Posterior cingulate gyrus (tissue), 11 donors: ENCODE data around the gene VANGL2.

Source experiments
- DNase-seq, 10 donors: peaks; one replicate each; pipeline versions ENCODE4 v3.0.0 to v3.0.0-alpha.2; 2020 to 2021; ENCODE audit warnings: mixed read lengths in 3 of 10
- intact Hi-C: fragments of 100-400 bp; cut with DNase I; formaldehyde crosslinking; loops from one replicate; pipeline ENCODE4 v1.15.1; 2023

Gene VANGL2

DNA sequence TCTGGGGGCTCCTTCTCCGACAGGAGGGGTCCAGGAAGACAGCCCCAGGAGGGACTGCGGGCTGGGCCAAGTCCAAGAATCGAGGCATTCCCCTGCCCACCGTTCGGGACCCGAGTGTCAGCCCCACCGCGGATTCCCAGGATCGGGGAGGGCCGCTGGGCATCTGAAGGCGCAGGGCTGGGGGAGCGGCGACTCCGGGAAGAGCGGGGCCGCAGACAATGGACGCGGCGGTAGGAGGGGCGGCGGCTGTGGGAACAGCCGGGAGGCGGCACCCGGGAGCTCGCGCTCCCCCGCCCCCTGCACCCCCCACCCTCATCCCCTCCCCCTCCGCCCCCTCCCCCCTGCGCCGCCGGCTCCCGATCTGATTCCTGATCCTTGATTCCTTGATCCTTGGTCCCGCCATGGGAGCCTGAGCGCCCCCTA is at the start of gene VANGL2:
Gene VANGL2 (plus strand): TSS at position 342 of the 423 bp plus-strand sequence. CDS start 15,274 bp downstream, outside the sequence.
- peak; percentile 51 to 97 (median 69) for DNase-seq
- intact Hi-C loops: no loop called here

- intact Hi-C loops: no loop called here
- peak in 1 of 10 donors; percentile 70 for DNase-seq
Measured at GRCh38 chr1:160351629-160352028, 48.7 kb upstream of the VANGL2 start.

- no peak for DNase-seq
- intact Hi-C loops: no loop called here
Measured at GRCh38 chr1:160352555-160352954, 47.8 kb upstream of the VANGL2 start.

GRCh38 chr1:160353223-160353622 is 47.1 kb upstream of the VANGL2 start:
- intact Hi-C loops: no loop called here
- DNase-seq: peak in 1 of 10 donors; percentile 47

DNA sequence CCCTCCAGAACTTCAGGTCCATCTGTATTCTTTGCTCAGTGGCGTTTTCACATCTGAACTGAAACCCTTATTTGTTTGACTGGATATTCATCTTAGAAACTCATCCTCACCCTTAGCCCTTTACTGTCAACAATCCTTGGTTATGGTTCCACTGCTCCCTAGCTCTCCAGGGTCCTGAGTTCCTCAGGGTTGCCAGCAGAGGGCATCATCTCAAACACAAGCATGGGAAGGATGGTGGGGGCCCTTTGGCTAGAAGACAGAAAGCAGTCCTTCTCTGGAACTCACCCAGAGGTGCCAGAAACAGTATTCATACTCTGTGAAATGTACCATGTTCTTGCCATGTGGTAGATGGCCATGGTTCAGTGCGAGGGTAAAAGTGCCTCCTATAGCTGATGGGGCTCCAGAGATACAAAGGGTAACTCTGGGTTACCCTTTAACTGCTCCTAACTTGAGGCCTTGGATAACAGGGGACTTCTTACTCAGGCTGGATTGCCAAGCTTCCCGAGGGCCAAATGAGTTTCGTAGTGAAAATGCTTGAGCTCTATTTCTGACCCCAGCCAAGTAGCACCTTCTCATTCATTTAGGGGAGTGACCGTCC is 45.9 kb upstream of the VANGL2 start:
- no peak for DNase-seq
- intact Hi-C loops: no loop called here

- intact Hi-C loops: no loop called here
- DNase-seq: no peak
Measured at GRCh38 chr1:160357286-160358002, 42.9 kb upstream of the VANGL2 start.

DNA sequence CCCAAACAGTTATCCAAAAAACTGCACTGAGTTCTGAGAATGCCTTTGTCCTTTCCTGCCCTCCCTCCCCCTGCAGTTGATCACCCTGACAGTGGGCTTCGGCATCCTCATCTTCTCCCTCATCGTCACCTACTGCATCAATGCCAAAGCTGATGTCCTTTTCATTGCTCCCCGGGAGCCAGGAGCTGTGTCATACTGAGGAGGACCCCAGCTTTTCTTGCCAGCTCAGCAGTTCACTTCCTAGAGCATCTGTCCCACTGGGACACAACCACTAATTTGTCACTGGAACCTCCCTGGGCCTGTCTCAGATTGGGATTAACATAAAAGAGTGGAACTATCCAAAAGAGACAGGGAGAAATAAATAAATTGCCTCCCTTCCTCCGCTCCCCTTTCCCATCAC is 42.3 kb upstream of the VANGL2 start:
- DNase-seq: no peak
- intact Hi-C loops: no loop called here

- intact Hi-C loops: no loop called here
- no peak for DNase-seq
Measured at GRCh38 chr1:160359559-160360226, 40.7 kb upstream of the VANGL2 start.

DNA sequence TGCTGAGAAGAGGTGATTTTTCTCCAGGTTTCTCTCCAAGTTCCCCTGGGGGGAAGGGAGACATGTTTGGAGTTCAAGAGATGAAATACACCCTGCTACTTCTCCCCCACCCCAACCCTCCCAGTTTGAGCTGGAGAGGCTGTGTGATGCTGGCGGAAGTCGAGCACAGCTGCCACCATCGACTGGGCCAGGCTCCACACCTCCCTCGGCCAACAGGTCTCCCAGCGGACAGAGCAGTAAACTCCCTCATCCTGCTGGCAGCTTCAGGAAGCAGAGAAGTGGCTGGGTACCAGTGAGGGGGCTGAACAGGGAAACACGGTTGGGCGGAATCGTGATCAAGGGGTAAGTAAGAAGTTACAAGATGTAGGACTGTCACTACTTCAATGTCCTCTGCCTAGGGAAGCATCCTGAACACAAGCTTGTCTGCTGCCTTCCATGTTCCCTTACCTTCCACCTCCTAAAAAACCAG is 40.1 kb upstream of the VANGL2 start:
- DNase-seq: no peak
- intact Hi-C loops: no loop called here

- intact Hi-C loops: no loop called here
- no peak for DNase-seq
Measured at GRCh38 chr1:160361199-160361598, 39.2 kb upstream of the VANGL2 start.

DNA sequence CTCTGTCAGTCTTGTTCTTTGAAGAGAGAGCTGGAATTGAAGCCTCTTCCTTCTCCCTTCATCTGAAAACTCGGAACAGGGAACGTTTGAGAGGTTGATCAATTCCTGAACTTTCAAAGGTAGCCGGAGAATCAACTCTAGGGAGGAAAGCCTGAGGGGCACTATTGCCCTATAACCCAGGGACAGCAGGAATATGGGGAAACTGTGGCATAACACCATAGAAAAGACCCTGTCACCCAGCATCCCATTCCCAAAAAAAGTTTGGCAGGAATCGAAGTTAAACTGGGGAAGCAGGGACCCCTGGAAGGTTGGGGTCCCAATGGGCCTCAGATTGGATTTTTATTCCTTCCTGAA is 38.6 kb upstream of the VANGL2 start:
- no peak for DNase-seq
- intact Hi-C loops: no loop called here

DNA sequence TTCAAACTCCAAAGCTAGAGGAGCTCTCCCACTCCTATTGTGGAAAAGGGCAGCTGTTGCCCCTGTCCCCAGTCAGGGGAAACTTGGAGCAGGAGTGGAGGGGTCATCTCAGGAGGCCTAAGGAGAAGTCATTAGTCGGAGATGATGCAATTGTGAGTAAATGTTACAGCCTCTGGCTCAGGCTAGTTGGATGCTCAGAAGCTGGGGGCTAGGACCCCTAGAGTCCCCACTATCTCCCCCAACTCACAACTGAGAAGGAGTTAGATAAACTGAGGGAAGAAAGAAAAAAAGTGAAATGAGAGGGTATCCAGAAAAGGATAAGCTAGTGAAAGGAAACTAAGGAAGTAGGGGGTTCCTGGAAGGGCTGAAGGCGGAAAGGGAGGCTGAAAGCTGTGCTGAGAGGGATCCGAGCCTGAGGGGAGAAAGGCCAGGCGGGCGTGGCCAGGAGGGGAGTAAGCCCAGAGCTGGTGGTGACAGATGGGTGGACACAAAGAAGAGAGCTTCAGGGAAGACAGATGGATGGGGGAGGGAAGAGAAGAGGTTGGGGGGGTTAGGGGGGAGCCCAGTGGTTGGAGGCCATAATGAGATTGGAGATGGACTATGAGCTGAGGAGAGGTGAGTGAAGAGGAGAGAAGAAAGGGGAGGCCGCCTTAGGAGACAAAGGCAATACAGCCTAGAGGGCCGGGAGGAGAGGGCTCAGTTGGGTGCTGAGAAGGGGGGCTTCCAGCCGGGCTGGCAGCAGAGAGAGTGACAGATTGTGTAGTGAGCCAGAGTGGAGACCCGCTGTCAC is 38.0 kb upstream of the VANGL2 start:
- intact Hi-C loops: no loop called here
- no peak for DNase-seq

- DNase-seq: no peak
- intact Hi-C loops: no loop called here
Measured at GRCh38 chr1:160363010-160363409, 37.4 kb upstream of the VANGL2 start.

GRCh38 chr1:160363951-160364735 is 36.2 kb upstream of the VANGL2 start:
- intact Hi-C loops: no loop called here
- DNase-seq: no peak

GRCh38 chr1:160365325-160365724 is 35.0 kb upstream of the VANGL2 start:
- intact Hi-C loops: no loop called here
- no peak for DNase-seq

- intact Hi-C loops: no loop called here
- DNase-seq: no peak
Measured at GRCh38 chr1:160366731-160367515, 33.4 kb upstream of the VANGL2 start, which contains the start of gene NHLH1. Gene NHLH1 (plus strand): TSS chr1:160367071. CDS start chr1:160370732, 3,661 bp downstream.

DNA sequence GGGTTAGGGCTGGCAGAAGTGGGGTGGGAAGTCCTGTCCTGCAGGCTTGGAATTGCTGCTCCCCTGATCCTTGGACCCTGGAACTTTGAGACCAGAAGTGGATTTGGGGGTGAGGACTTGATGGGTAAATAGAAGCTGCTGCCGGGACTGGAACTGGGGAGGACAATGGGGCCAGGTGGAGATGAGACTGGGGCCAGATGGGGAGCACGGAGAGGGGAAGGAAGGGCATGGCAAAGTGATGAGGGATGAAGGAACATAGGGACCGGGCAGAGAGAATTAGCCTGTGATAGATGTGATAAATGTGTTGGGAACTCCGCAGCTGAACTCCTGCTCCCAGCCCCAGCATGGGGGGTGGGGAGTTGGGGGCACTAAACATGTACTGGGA is 32.9 kb upstream of the VANGL2 start:
- no peak for DNase-seq
- intact Hi-C loops: no loop called here

DNA sequence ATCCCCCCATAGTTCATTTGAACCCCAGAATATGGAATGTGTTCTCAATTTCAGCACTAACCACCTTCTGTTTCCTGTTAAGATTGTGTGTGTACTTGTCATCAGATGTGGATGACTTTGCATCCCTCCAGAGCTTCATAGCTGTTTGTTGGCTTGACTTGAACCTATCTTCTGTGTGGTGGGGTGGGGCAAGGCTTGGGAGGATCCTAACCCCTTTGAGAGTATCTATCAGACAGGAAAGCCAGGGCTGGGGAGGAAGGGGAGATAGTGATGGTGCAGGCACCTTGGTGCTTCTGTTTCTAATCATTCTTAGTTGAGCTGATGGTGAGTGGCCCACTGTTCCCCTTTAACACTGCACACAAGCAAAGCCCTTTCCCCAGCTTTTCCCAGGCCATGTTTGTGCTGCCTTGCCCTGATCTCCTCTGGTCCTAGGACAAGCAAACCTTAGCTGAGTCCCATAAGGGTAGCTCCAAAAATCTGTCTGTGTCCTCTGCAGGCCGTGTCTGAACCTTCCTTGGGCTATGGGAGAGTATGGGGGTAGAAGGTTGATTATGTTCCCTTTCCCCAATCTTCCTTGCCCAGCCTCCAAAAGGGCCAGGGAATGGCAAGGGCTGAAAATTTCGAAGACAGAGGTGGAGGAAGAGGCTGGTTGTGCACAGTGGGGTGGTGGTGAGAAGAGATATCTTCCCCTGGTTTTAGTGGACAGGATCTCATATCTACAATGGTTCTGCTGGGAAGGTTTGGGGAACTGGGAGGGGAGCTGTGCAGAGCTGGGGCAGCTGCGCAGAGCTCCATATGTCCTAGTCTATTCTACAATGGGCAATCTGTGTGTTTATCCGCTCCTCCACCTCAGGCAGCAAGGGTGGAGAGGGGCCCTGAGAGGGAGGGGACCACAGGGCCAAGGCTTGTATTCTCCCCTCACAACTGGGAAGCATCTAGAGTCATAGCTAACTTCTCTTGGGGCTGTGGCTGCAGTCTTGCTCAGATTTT is 32.1 kb upstream of the VANGL2 start:
- DNase-seq: no peak
- intact Hi-C loops: no loop called here
